H9 (cell line): ENCODE data around the gene PPFIBP2. TPM values are rescaled to one million over a fixed set of nuclear protein-coding genes. Genes with fewer than 3 reads are reported as not detected.

Experiments used
- DNase-seq: peaks from one replicate; pipeline ENCODE4 v3.0.0-alpha.2; 2017
- H2AFZ ChIP-seq: one replicate; pipeline ENCODE4 v1.6.1; 2013; ENCODE audit warnings: mild to moderate bottlenecking, low read length, control low read depth, moderate library complexity
- H2AK5ac ChIP-seq: 2 replicates; pipeline ENCODE4 v1.6.1; 2013; ENCODE audit warnings: low read length, control low read depth, mixed read lengths; ENCODE audit not compliant: insufficient read length
- H2BK120ac ChIP-seq: one replicate; pipeline ENCODE4 v1.6.1; 2013; ENCODE audit warnings: low read depth, mild to moderate bottlenecking, low read length, control low read depth, inconsistent platforms; ENCODE audit not compliant: poor library complexity, severe bottlenecking
- H2BK12ac ChIP-seq: 2 replicates; pipeline ENCODE4 v1.6.1; 2013; ENCODE audit warnings: low read length, control low read depth, mixed read lengths, low read depth; ENCODE audit not compliant: insufficient read length
- H2BK15ac ChIP-seq: 2 replicates; pipeline ENCODE4 v1.6.1; 2013; ENCODE audit warnings: low read depth, low read length, control low read depth
- H2BK20ac ChIP-seq: one replicate; pipeline ENCODE4 v1.6.1; 2013; ENCODE audit warnings: low read depth, mild to moderate bottlenecking, low read length, control low read depth, inconsistent platforms; ENCODE audit not compliant: poor library complexity, severe bottlenecking
- H2BK5ac ChIP-seq: 2 replicates; pipeline ENCODE4 v1.6.1; 2013; ENCODE audit warnings: low read length, control low read depth, mixed read lengths; ENCODE audit not compliant: insufficient read length
- H3K14ac ChIP-seq: 2 replicates; pipeline ENCODE4 v1.6.1; 2013; ENCODE audit warnings: low read length, control low read depth; ENCODE audit not compliant: insufficient read depth
- H3K18ac ChIP-seq: 2 replicates; pipeline ENCODE4 v1.6.1; 2013; ENCODE audit warnings: low read depth, mild to moderate bottlenecking, mixed read lengths, low read length, control low read depth; ENCODE audit not compliant: insufficient read length
- H3K23ac ChIP-seq: 2 replicates; pipeline ENCODE4 v1.6.1; 2013; ENCODE audit warnings: low read length, control low read depth, mixed read lengths, low read depth; ENCODE audit not compliant: insufficient read length
- H3K23me2 ChIP-seq: 2 replicates; pipeline ENCODE4 v1.6.1; 2013; ENCODE audit warnings: low read depth, mild to moderate bottlenecking, mixed read lengths, low read length, control low read depth; ENCODE audit not compliant: insufficient read length, poor library complexity, severe bottlenecking
- H3K27ac ChIP-seq: 2 replicates; pipeline ENCODE4 v1.5.1; 2013; ENCODE audit warnings: low read length, control low read depth, mixed read lengths, low read depth; ENCODE audit not compliant: insufficient read length
- H3K27me3 ChIP-seq: 2 replicates; pipeline ENCODE4 v1.6.1; 2013; ENCODE audit warnings: low read length, control low read depth, inconsistent platforms; ENCODE audit not compliant: insufficient read depth
- H3K4ac ChIP-seq: 2 replicates; pipeline ENCODE4 v1.6.1; 2013; ENCODE audit warnings: low read depth, mild to moderate bottlenecking, control low read depth, inconsistent platforms, low read length, moderate library complexity
- H3K4me1 ChIP-seq: 2 replicates; pipeline ENCODE4 v1.6.1; 2013; ENCODE audit warnings: low read length, control low read depth, inconsistent platforms; ENCODE audit not compliant: insufficient read depth
- H3K4me2 ChIP-seq: 2 replicates; pipeline ENCODE4 v1.6.1; 2013; ENCODE audit warnings: low read length, control low read depth, mixed read lengths; ENCODE audit not compliant: insufficient read length, insufficient read depth
- H3K56ac ChIP-seq: 2 replicates; pipeline ENCODE4 v1.6.1; 2013; ENCODE audit warnings: low read depth, mild to moderate bottlenecking, mixed read lengths, low read length, control low read depth; ENCODE audit not compliant: insufficient read length
- H3K79me1 ChIP-seq: 2 replicates; pipeline ENCODE4 v1.6.1; 2013; ENCODE audit warnings: low read depth, mild to moderate bottlenecking, moderate library complexity, low read length, control low read depth, inconsistent platforms; ENCODE audit not compliant: insufficient read depth, poor library complexity, severe bottlenecking
- H3K79me2 ChIP-seq: 2 replicates; pipeline ENCODE4 v1.6.1; 2013; ENCODE audit warnings: low read length, control low read depth, inconsistent platforms; ENCODE audit not compliant: insufficient read depth
- H3K9ac ChIP-seq: 2 replicates; pipeline ENCODE4 v1.6.1; 2013; ENCODE audit warnings: low read length, control low read depth, mixed read lengths; ENCODE audit not compliant: insufficient read length; ENCODE audit errors: extremely low read depth
- H3K9me3 ChIP-seq: one replicate; pipeline ENCODE4 v1.6.1; 2013; ENCODE audit warnings: low read depth, low read length, inconsistent platforms; ENCODE audit not compliant: control insufficient read depth
- H3T11ph ChIP-seq: one replicate; pipeline ENCODE4 v1.6.1; 2013; ENCODE audit warnings: mild to moderate bottlenecking, low read length, control low read depth, inconsistent platforms
- H4K20me1 ChIP-seq: one replicate; pipeline ENCODE4 v1.6.1; 2013; ENCODE audit not compliant: control insufficient read depth, insufficient read length, insufficient read depth
- H4K5ac ChIP-seq: 2 replicates; pipeline ENCODE4 v1.6.1; 2013; ENCODE audit warnings: low read depth, mild to moderate bottlenecking, mixed read lengths, low read length, control low read depth; ENCODE audit not compliant: insufficient read length
- H4K8ac ChIP-seq: replicated peaks from 2 replicates; pipeline ENCODE4 v1.6.1; 2013; ENCODE audit warnings: low read length, control low read depth, mixed read lengths, low read depth; ENCODE audit not compliant: insufficient read length
- H4K91ac ChIP-seq: 2 replicates; pipeline ENCODE4 v1.6.1; 2013; ENCODE audit warnings: low read depth, mild to moderate bottlenecking, moderate library complexity, mixed read lengths, low read length, control low read depth; ENCODE audit not compliant: insufficient read length
- H3K27ac Mint-ChIP-seq, 3 experiments: 2 replicates in 2 of 3; 3 replicates in 1 of 3; pipeline ENCODE4 v1.8.0; 2020 to 2021; ENCODE audit warnings: mixed read lengths in 3 of 3, mild to moderate bottlenecking in 1 of 3, moderate library complexity in 1 of 3
- H3K27me3 Mint-ChIP-seq: 2 replicates; pipeline ENCODE4 v1.8.0; 2021; ENCODE audit warnings: low read depth, mild to moderate bottlenecking, moderate library complexity, mixed read lengths
- H3K36me3 Mint-ChIP-seq, 3 experiments: 2 replicates in 2 of 3; 3 replicates in 1 of 3; pipeline ENCODE4 v1.8.0; 2020 to 2021; ENCODE audit warnings: low read depth in 3 of 3, mixed read lengths in 3 of 3; ENCODE audit not compliant: insufficient read depth in 1 of 3
- H3K4me1 Mint-ChIP-seq, 2 experiments: 2 replicates each; pipeline ENCODE4 v1.8.0; 2020; ENCODE audit warnings: mixed read lengths in 2 of 2
- H3K4me3 Mint-ChIP-seq, 2 experiments: 2 replicates in 1 of 2; 3 replicates in 1 of 2; pipeline ENCODE4 v1.8.0; 2020 to 2021; ENCODE audit warnings: mild to moderate bottlenecking in 2 of 2, mixed read lengths in 2 of 2, moderate library complexity in 1 of 2
- H3K9me3 Mint-ChIP-seq, 2 experiments: 2 replicates in 1 of 2; 3 replicates in 1 of 2; pipeline ENCODE4 v1.8.0; 2020; ENCODE audit warnings: mild to moderate bottlenecking in 2 of 2, mixed read lengths in 2 of 2, moderate library complexity in 1 of 2
- CTCF ChIP-seq: fragments of 200-600 bp; sonication (generic); conservative IDR thresholded peaks from 3 replicates; pipeline ENCODE4 v1.8.0; 2021; ENCODE audit warnings: antibody characterized with exemption, mild to moderate bottlenecking
- WGBS: extraction: QIAGEN DNeasy Blood & Tissue Kit; methylation state at CpG from one replicate; pipeline ENCODE4 v1.1.7; 2013; ENCODE audit warnings: missing lambda C conversion rate, low lambda C conversion rate, mixed read lengths; ENCODE audit not compliant: insufficient read length; ENCODE audit errors: extremely low coverage; 5-methylcytosine and 5-hydroxymethylcytosine counted together
- total RNA-seq: library from RNA; stranded (reverse); gene quantifications from 2 replicates; pipeline ENCODE4 v1.2.1, GENCODE V29; 2021

Gene PPFIBP2
- total RNA-seq, 1 experiment from 2014 or later, result 8.3 TPM

GRCh38 chr11:7570241-7570640 lies 56.4 kb downstream of the PPFIBP2 start:
- no peaks in the 10 kb centered on the region for H3K9me3 ChIP-seq
- no peaks in the 10 kb centered on the region for H3K23me2 ChIP-seq
- H2BK120ac ChIP-seq, result no peak overlapping the region
- H3K9ac ChIP-seq, result no peak overlapping the region
- H2BK5ac ChIP-seq, result no peak overlapping the region
- no peak overlapping the region for H3K23ac ChIP-seq
- H3K4me1 Mint-ChIP-seq, result peaks cover 38 to 43% of the 10 kb centered on the region in 2 experiments
- no peaks in the 10 kb centered on the region; the same call in 1 of the 2 replicates for H3K27me3 Mint-ChIP-seq
- no peaks in the 10 kb centered on the region for H3K79me2 ChIP-seq
- H3K56ac ChIP-seq, result no peak overlapping the region
- no peak overlapping the region for H2BK15ac ChIP-seq
- H3K14ac ChIP-seq, result no peak overlapping the region
- H3K4me3 Mint-ChIP-seq, result no peak overlapping the region
- no peaks in the 10 kb centered on the region for H3K27me3 ChIP-seq
- H3K27ac Mint-ChIP-seq, result no peak overlapping the region; a peak in 1 of 7 replicates
- H2BK12ac ChIP-seq, result no peak overlapping the region
- no peak for TF ChIP-seq CTCF
- no peak overlapping the region for H3K27ac ChIP-seq
- no peak overlapping the region for H2BK20ac ChIP-seq
- no CpG with 5 or more reads among the region's 2 CpGs for WGBS
- no peak overlapping the region for H4K5ac ChIP-seq
- H3K4me2 ChIP-seq, result no peak overlapping the region
- no peaks in the 10 kb centered on the region for H3K79me1 ChIP-seq
- no peak overlapping the region for H4K8ac ChIP-seq
- no peak overlapping the region for H2AFZ ChIP-seq
- H4K20me1 ChIP-seq, result no peaks in the 10 kb centered on the region
- peaks cover 11 to 14% (median 14%) of the 10 kb centered on the region in 3 experiments for H3K36me3 Mint-ChIP-seq
- no peak overlapping the region for H3T11ph ChIP-seq
- H3K9me3 Mint-ChIP-seq, result peaks cover 0 to 8% of the 10 kb centered on the region in 2 experiments; a peak in 3 of 5 replicates
- H2AK5ac ChIP-seq, result no peak overlapping the region
- H4K91ac ChIP-seq, result no peak overlapping the region
- H3K18ac ChIP-seq, result no peak overlapping the region
- peaks cover 7% of the 10 kb centered on the region; the same call in 1 of the 2 replicates for H3K4me1 ChIP-seq
- DNase-seq, result no peak
- H3K4ac ChIP-seq, result no peak overlapping the region
